Loucy (cell line): ENCODE data around the gene CAPN8.

ENCODE experiments used
- H2AFZ ChIP-seq: fragments of 200-600 bp; sonication (generic); 2 replicates; pipeline ENCODE4 v1.6.0; 2016; ENCODE audit warnings: antibody characterized with exemption, mild to moderate bottlenecking, low read length, moderate library complexity
- H3F3A ChIP-seq: fragments of 200-600 bp; 2 replicates; pipeline ENCODE4 v1.6.0; 2016; ENCODE audit warnings: antibody characterized with exemption, low read depth, mild to moderate bottlenecking
- H3K27me3 ChIP-seq: fragments of 200-600 bp; sonication (generic); 2 replicates; pipeline ENCODE4 v1.6.1; 2014; ENCODE audit warnings: low read length, mild to moderate bottlenecking; ENCODE audit not compliant: insufficient read depth, poor library complexity, severe bottlenecking
- H3K36me3 ChIP-seq: fragments of 200-600 bp; sonication (generic); 2 replicates; pipeline ENCODE4 v1.6.1; 2016; ENCODE audit warnings: low read length; ENCODE audit not compliant: insufficient read depth
- H3K4me1 ChIP-seq: fragments of 200-600 bp; sonication (generic); 2 replicates; pipeline ENCODE4 v1.5.1; 2014; ENCODE audit warnings: low read length, mild to moderate bottlenecking; ENCODE audit not compliant: insufficient read depth, poor library complexity, severe bottlenecking
- H3K4me2 ChIP-seq: fragments of 200-600 bp; sonication (generic); 2 replicates; pipeline ENCODE4 v1.6.0; 2014; ENCODE audit warnings: antibody characterized with exemption, low read length, low read depth, mild to moderate bottlenecking; ENCODE audit not compliant: poor library complexity, severe bottlenecking
- H3K4me3 ChIP-seq: fragments of 200-600 bp; sonication (generic); 2 replicates; pipeline ENCODE4 v1.5.1; 2014; ENCODE audit warnings: low read length, mild to moderate bottlenecking, mixed read lengths; ENCODE audit not compliant: poor library complexity, severe bottlenecking
- H3K79me2 ChIP-seq: fragments of 200-600 bp; sonication (generic); 2 replicates; pipeline ENCODE4 v1.6.1; 2014; ENCODE audit warnings: low read length; ENCODE audit not compliant: insufficient read depth
- H3K9ac ChIP-seq: fragments of 200-600 bp; sonication (generic); 2 replicates; pipeline ENCODE4 v1.6.0; 2014; ENCODE audit warnings: mild to moderate bottlenecking, low read depth, low read length, moderate library complexity; ENCODE audit not compliant: poor library complexity, severe bottlenecking
- H3K9me2 ChIP-seq: fragments of 200-600 bp; sonication (generic); replicated peaks from 2 replicates; pipeline ENCODE4 v1.6.1; 2016; ENCODE audit warnings: low read depth, low read length, mixed read lengths
- H3K9me3 ChIP-seq: fragments of 200-600 bp; sonication (generic); 2 replicates; pipeline ENCODE4 v1.6.1; 2014; ENCODE audit warnings: mild to moderate bottlenecking, antibody characterized with exemption, low read length, low read depth; ENCODE audit not compliant: insufficient read depth
- H4K20me1 ChIP-seq: fragments of 200-600 bp; sonication (generic); 2 replicates; pipeline ENCODE4 v1.6.0; 2014; ENCODE audit warnings: antibody characterized with exemption, low read length, mild to moderate bottlenecking; ENCODE audit not compliant: insufficient read depth, poor library complexity, severe bottlenecking
- CTCF ChIP-seq: fragments of 200-600 bp; sonication (generic); conservative IDR thresholded peaks from 2 replicates; pipeline ENCODE4 v1.5.1; 2014; ENCODE audit warnings: mild to moderate bottlenecking, antibody characterized with exemption, low read length
- EZH2phosphoT487 ChIP-seq: fragments of 200-600 bp; IDR thresholded peaks from 2 replicates; pipeline ENCODE4 v1.6.1; 2018; ENCODE audit warnings: antibody characterized with exemption, mild to moderate bottlenecking, moderate library complexity, borderline replicate concordance

CAPN8 gene

GRCh38 chr1:223496883-223497282 lies 168.6 kb downstream of the CAPN8 start:
- TF ChIP-seq EZH2phosphoT487: no peak
- TF ChIP-seq CTCF: no peak
- H3K9me2 ChIP-seq: no peaks in the 10 kb centered on the region
- no peaks in the 10 kb centered on the region for H3K79me2 ChIP-seq
- H4K20me1 ChIP-seq: no peaks in the 10 kb centered on the region
- H3K9ac ChIP-seq: no peak overlapping the region
- H3K4me1 ChIP-seq: no peaks in the 10 kb centered on the region
- H3K36me3 ChIP-seq: no peaks in the 10 kb centered on the region
- H3K4me3 ChIP-seq: no peak overlapping the region
- no peaks in the 10 kb centered on the region for H3K9me3 ChIP-seq
- H3K27me3 ChIP-seq: no peaks in the 10 kb centered on the region
- no peaks in the 10 kb centered on the region for H3F3A ChIP-seq
- H3K4me2 ChIP-seq: no peak overlapping the region
- no peak overlapping the region for H2AFZ ChIP-seq

- no peaks in the 10 kb centered on the region for H3K4me1 ChIP-seq
These were observed 170.4 kb downstream of the CAPN8 start for GRCh38 chr1:223494926-223495645.

GRCh38 chr1:223492044-223492443 lies 173.5 kb downstream of the CAPN8 start:
- Histone ChIP-seq H3K9ac (no peak overlapping the region), H3F3A (no peaks in the 10 kb centered on the region), H3K9me3 (no peaks in the 10 kb centered on the region), H2AFZ (no peak overlapping the region), H3K4me1 (no peaks in the 10 kb centered on the region), H3K79me2 (no peaks in the 10 kb centered on the region), H3K4me2 (no peak overlapping the region), H3K27me3 (no peaks in the 10 kb centered on the region), H3K9me2 (no peaks in the 10 kb centered on the region), H3K4me3 (no peak overlapping the region), H3K36me3 (no peaks in the 10 kb centered on the region), H4K20me1 (no peaks in the 10 kb centered on the region)
- no peak for TF ChIP-seq EZH2phosphoT487
- no peak for TF ChIP-seq CTCF

More at GRCh38 chr1:223494926-223495645, 170.4 kb downstream of the CAPN8 start:
- Histone ChIP-seq H3K36me3 (no peaks in the 10 kb centered on the region), H4K20me1 (no peaks in the 10 kb centered on the region), H3F3A (no peaks in the 10 kb centered on the region), H3K4me3 (no peak overlapping the region), H3K9me3 (no peaks in the 10 kb centered on the region), H3K27me3 (no peaks in the 10 kb centered on the region), H2AFZ (no peak overlapping the region), H3K4me2 (no peak overlapping the region), H3K9me2 (no peaks in the 10 kb centered on the region), H3K79me2 (no peaks in the 10 kb centered on the region), H3K9ac (no peak overlapping the region)
- no peak for TF ChIP-seq EZH2phosphoT487
